ENCODE measurements around the gene NOL6.

NOL6 gene

GRCh38 chr9:33415501-33416038, 58.2 kb downstream of the NOL6 start:
- Histone ChIP-seq H3F3A (ENCODE audit: insufficient read depth, low read length) (peaks cover 11% of the 10 kb centered on the region; the same call in 1 of the 2 replicates), H3K9me2 (replicated peaks; ENCODE audit: insufficient read depth, low read length) (no peaks in the 10 kb centered on the region), H4K20me1 (ENCODE audit: insufficient read depth, low read length) (no peaks in the 10 kb centered on the region), H3K27me3 (replicated peaks; ENCODE audit: insufficient read depth, low read length) (no peaks in the 10 kb centered on the region), H3K79me2 (ENCODE audit: low read length) (no peaks in the 10 kb centered on the region), H3K9me3 (replicated peaks; ENCODE audit: insufficient read depth, low read length) (no peaks in the 10 kb centered on the region), H2AFZ (ENCODE audit: low read length) (peak overlapping the region; percentile 46), H3K4me1 (ENCODE audit: low read length) (peaks cover 31% of the 10 kb centered on the region), H3K9ac (ENCODE audit: low read length) (peak overlapping the region; percentile 37; the same call in 1 of the 2 replicates), H3K36me3 (replicated peaks; ENCODE audit: insufficient read depth, low read length) (no peaks in the 10 kb centered on the region), H3K4me3 (ENCODE audit: low read length) (no peak overlapping the region), H3K27ac (ENCODE audit: low read length) (peak overlapping the region; percentile 63), H3K4me2 (ENCODE audit: low read depth, low read length) (peak overlapping the region; percentile 54)
- TF ChIP-seq, protein P1, sequence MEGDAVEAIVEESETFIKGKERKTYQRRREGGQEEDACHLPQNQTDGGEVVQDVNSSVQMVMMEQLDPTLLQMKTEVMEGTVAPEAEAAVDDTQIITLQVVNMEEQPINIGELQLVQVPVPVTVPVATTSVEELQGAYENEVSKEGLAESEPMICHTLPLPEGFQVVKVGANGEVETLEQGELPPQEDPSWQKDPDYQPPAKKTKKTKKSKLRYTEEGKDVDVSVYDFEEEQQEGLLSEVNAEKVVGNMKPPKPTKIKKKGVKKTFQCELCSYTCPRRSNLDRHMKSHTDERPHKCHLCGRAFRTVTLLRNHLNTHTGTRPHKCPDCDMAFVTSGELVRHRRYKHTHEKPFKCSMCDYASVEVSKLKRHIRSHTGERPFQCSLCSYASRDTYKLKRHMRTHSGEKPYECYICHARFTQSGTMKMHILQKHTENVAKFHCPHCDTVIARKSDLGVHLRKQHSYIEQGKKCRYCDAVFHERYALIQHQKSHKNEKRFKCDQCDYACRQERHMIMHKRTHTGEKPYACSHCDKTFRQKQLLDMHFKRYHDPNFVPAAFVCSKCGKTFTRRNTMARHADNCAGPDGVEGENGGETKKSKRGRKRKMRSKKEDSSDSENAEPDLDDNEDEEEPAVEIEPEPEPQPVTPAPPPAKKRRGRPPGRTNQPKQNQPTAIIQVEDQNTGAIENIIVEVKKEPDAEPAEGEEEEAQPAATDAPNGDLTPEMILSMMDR (IDR thresholded peaks at IDR 0.05; ENCODE audit: low read length), result peak; percentile 96
- TF ChIP-seq EZH2phosphoT487 (IDR thresholded peaks at IDR 0.05; ENCODE audit: low read length), result no peak
- peak; percentile 92 for DNase-seq

- peak overlapping the region; percentile 46 for H2AFZ ChIP-seq (ENCODE audit: low read length)
Measured at GRCh38 chr9:33414889-33415500, 58.7 kb downstream of the NOL6 start.

DNA sequence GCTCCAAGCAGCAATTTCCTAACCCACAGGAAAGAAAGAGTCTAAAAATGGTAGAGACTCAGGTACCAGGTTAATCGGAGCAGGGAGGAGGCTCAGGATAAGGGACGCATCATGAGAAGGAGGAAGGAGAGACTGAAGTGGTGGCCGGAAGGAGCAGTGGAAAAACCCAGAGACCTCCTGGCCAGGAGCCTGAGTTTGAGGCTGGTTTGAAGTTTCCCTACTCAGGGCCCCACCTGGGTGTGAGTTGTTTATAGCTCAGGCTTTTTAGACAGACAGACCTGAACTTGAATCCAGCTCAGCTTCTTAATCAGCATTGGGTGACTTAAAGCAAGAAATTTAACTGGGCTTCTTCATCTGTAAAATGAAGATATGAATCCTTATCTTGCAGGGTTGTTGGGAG, 59.5 kb downstream of the NOL6 start:
- Histone ChIP-seq H4K20me1 (ENCODE audit: insufficient read depth, low read length) (no peaks in the 10 kb centered on the region), H3K79me2 (ENCODE audit: low read length) (no peaks in the 10 kb centered on the region), H3K9ac (ENCODE audit: low read length) (no peak overlapping the region), H3K4me3 (ENCODE audit: low read length) (no peak overlapping the region), H3K9me3 (replicated peaks; ENCODE audit: insufficient read depth, low read length) (no peaks in the 10 kb centered on the region), H3K36me3 (replicated peaks; ENCODE audit: insufficient read depth, low read length) (no peaks in the 10 kb centered on the region), H2AFZ (ENCODE audit: low read length) (no peak overlapping the region), H3K4me1 (ENCODE audit: low read length) (peaks cover 31% of the 10 kb centered on the region), H3K27ac (ENCODE audit: low read length) (no peak overlapping the region), H3K9me2 (replicated peaks; ENCODE audit: insufficient read depth, low read length) (no peaks in the 10 kb centered on the region), H3K4me2 (ENCODE audit: low read depth, low read length) (no peak overlapping the region), H3K27me3 (replicated peaks; ENCODE audit: insufficient read depth, low read length) (no peaks in the 10 kb centered on the region), H3F3A (ENCODE audit: insufficient read depth, low read length) (peaks cover 11% of the 10 kb centered on the region; the same call in 1 of the 2 replicates)
- DNase-seq, result no peak
- TF ChIP-seq EZH2 (optimal IDR thresholded peaks at IDR 0.05; ENCODE audit: low read depth, low read length) (no peak), EZH2phosphoT487 (IDR thresholded peaks at IDR 0.05; ENCODE audit: low read length) (no peak)
- TF ChIP-seq, protein P1 (IDR thresholded peaks at IDR 0.05; ENCODE audit: low read length), result no peak

More at GRCh38 chr9:33414889-33415500, 58.7 kb downstream of the NOL6 start:
- Histone ChIP-seq H3K4me3 (ENCODE audit: low read length) (no peak overlapping the region), H3K9me2 (replicated peaks; ENCODE audit: insufficient read depth, low read length) (no peaks in the 10 kb centered on the region), H3K79me2 (ENCODE audit: low read length) (no peaks in the 10 kb centered on the region), H3F3A (ENCODE audit: insufficient read depth, low read length) (peaks cover 11% of the 10 kb centered on the region; the same call in 1 of the 2 replicates), H3K27ac (ENCODE audit: low read length) (peak overlapping the region; percentile 63; the same call in 1 of the 2 replicates), H3K9ac (ENCODE audit: low read length) (no peak overlapping the region), H3K9me3 (replicated peaks; ENCODE audit: insufficient read depth, low read length) (no peaks in the 10 kb centered on the region), H3K4me2 (ENCODE audit: low read depth, low read length) (peak overlapping the region; percentile 54; the same call in 1 of the 2 replicates), H4K20me1 (ENCODE audit: insufficient read depth, low read length) (no peaks in the 10 kb centered on the region), H3K36me3 (replicated peaks; ENCODE audit: insufficient read depth, low read length) (no peaks in the 10 kb centered on the region), H3K27me3 (replicated peaks; ENCODE audit: insufficient read depth, low read length) (no peaks in the 10 kb centered on the region), H3K4me1 (ENCODE audit: low read length) (peaks cover 31% of the 10 kb centered on the region)
- DNase-seq, result no peak
- TF ChIP-seq EZH2phosphoT487 (IDR thresholded peaks at IDR 0.05; ENCODE audit: low read length) (no peak), EZH2 (optimal IDR thresholded peaks at IDR 0.05; ENCODE audit: low read depth, low read length) (no peak)
- TF ChIP-seq, protein P1 (IDR thresholded peaks at IDR 0.05; ENCODE audit: low read length), result no peak
